Bronchial epithelial cell (primary cell): ENCODE measurements around the gene MAP3K15. TPM values are rescaled to one million over a fixed set of nuclear protein-coding genes. Genes with fewer than 3 reads are reported as not detected.

Source experiments
- DNase-seq: peaks from one replicate; pipeline ENCODE4 v3.0.0-alpha.2; 2010; ENCODE audit warnings: low read depth
- FAIRE-seq: peaks from 2 replicates; lab custom pipeline; 2011; peaks lifted over from hg19 to GRCh38; lab: Jason Lieb, UNC
- H3K27me3 ChIP-seq: 2 replicates; pipeline ENCODE4 v1.5.1; 2011; ENCODE audit warnings: low read length; ENCODE audit not compliant: control insufficient read depth, insufficient read depth
- H3K36me3 ChIP-seq: 2 replicates; pipeline ENCODE4 v1.5.1; 2011; ENCODE audit warnings: low read length; ENCODE audit not compliant: control insufficient read depth, insufficient read depth
- H3K4me3 ChIP-seq: 2 replicates; pipeline ENCODE4 v1.5.1; 2011; ENCODE audit warnings: mild to moderate bottlenecking, low read depth, low read length, control low read depth
- total RNA-seq: library from RNA; depleted of rRNA; stranded (reverse); fragments of >200 nt; gene quantifications from 2 replicates; pipeline ENCODE4 v1.2.1, GENCODE V29; 2014
- TF ChIP-seq, protein P1 (sequence below): IDR thresholded peaks from 2 replicates; pipeline ENCODE4 v1.5.1; 2011; ENCODE audit warnings: mild to moderate bottlenecking, moderate library complexity, low read length, control low read depth, inconsistent platforms; ENCODE audit not compliant: insufficient read depth, severe bottlenecking

The MAP3K15 gene
- total RNA-seq, 1 donor from 2014 or later, result under 0.01 TPM

DNA sequence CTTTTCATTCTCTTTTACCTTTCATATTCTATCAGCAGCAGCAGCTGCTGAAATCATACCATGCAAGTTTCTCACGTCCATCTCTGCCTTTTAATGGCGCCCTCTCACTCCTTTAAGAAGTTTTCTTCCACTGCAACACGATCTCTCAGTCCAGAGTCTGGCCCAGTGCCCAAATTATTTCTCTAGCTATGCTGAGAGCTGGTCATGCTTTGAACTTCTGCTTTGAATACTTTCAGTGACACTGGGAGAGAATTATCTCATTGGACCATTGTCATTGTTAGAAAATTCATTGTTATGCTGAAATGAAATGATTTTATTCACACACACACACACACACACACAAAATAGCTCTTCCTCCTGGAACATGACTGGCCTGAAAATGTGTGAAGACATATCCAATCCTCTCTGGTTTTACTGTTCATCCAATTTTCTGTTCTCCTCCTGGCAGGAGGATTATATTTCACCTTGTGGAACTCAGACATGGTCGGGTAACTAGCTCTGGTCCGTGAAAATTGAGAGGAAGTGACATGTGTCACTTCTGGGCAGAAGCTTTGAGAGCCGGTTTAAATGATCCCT is 172.9 kb downstream of the MAP3K15 start:
- TF ChIP-seq, protein P1, sequence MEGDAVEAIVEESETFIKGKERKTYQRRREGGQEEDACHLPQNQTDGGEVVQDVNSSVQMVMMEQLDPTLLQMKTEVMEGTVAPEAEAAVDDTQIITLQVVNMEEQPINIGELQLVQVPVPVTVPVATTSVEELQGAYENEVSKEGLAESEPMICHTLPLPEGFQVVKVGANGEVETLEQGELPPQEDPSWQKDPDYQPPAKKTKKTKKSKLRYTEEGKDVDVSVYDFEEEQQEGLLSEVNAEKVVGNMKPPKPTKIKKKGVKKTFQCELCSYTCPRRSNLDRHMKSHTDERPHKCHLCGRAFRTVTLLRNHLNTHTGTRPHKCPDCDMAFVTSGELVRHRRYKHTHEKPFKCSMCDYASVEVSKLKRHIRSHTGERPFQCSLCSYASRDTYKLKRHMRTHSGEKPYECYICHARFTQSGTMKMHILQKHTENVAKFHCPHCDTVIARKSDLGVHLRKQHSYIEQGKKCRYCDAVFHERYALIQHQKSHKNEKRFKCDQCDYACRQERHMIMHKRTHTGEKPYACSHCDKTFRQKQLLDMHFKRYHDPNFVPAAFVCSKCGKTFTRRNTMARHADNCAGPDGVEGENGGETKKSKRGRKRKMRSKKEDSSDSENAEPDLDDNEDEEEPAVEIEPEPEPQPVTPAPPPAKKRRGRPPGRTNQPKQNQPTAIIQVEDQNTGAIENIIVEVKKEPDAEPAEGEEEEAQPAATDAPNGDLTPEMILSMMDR, result no peak
- FAIRE-seq (no peak), DNase-seq (no peak)
- Histone ChIP-seq H3K27me3 (no peaks in the 10 kb centered on the region), H3K36me3 (no peaks in the 10 kb centered on the region), H3K4me3 (no peak overlapping the region)

- no peak for FAIRE-seq
- TF ChIP-seq, protein P1, result no peak
- H3K36me3 ChIP-seq, result no peaks in the 10 kb centered on the region
- peak; percentile 0 for DNase-seq
- H3K4me3 ChIP-seq, result no peak overlapping the region
- H3K27me3 ChIP-seq, result no peaks in the 10 kb centered on the region
These were observed 180.2 kb downstream of the MAP3K15 start for GRCh38 chrX:19334945-19335626.

GRCh38 chrX:19332983-19333382 is 182.3 kb downstream of the MAP3K15 start:
- Histone ChIP-seq H3K27me3 (no peaks in the 10 kb centered on the region), H3K36me3 (no peaks in the 10 kb centered on the region), H3K4me3 (no peak overlapping the region)
- no peak for FAIRE-seq
- DNase-seq, result no peak
- TF ChIP-seq, protein P1, result no peak

DNA sequence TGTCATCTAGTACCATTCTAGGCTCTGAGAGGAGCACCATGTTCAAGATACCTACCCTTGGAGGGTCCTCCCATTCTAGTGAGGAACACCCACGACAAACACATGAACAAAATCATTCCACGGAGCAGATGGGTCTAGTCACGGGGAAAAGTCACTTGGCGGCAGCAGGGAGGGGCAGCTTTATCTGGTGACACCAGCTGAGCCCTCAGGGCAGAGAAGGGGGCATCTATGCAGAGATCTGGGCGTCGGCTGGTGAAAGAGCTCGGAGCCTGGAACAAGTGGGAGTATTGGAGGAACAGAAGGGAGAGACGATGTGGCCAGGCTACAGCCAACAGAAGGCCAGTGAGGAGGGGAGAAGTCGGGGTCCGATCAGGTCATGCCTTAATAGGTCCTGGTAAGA is 183.5 kb downstream of the MAP3K15 start:
- FAIRE-seq, result no peak

GRCh38 chrX:19326567-19326966 is 188.7 kb downstream of the MAP3K15 start:
- FAIRE-seq (no peak), DNase-seq (no peak)
- H3K36me3 ChIP-seq, result no peaks in the 10 kb centered on the region
- TF ChIP-seq, protein P1, result no peak
- no peak overlapping the region for H3K4me3 ChIP-seq
- no peaks in the 10 kb centered on the region for H3K27me3 ChIP-seq

More for the DNA sequence above, 183.5 kb downstream of the MAP3K15 start:
- Histone ChIP-seq H3K4me3 (no peak overlapping the region), H3K36me3 (no peaks in the 10 kb centered on the region), H3K27me3 (no peaks in the 10 kb centered on the region)
- TF ChIP-seq, protein P1, result no peak
- no peak for DNase-seq

Other genes with a start within 250 kb of the MAP3K15 start
- 87.9 and 182 TPM in 2 replicates for gene PDHA1, start 171.6 kb downstream of the MAP3K15 start, total RNA-seq